ENCODE data around the gene OXSR1. TPM values are rescaled to one million over a fixed set of nuclear protein-coding genes. Genes with fewer than 3 reads are reported as not detected.
"Not testable (repeated sequence)": the region's sequence is repeated elsewhere in the genome, so short reads cannot be mapped to it uniquely, and the experiment has no call there.

The OXSR1 gene
- polyA plus RNA-seq, 1 donor = 35.6 TPM

GRCh38 chr3:38141952-38142273 lies 23.4 kb upstream of the OXSR1 start:
- DNase-seq (ENCODE audit: low read depth) = no peak

- DNase-seq (ENCODE audit: low read depth) = no peak
These were observed 22.4 kb upstream of the OXSR1 start for GRCh38 chr3:38142959-38143358.

GRCh38 chr3:38143511-38143910 lies 21.8 kb upstream of the OXSR1 start:
- no peak for DNase-seq (ENCODE audit: low read depth)

GRCh38 chr3:38146504-38146903 lies 18.8 kb upstream of the OXSR1 start:
- no peak for DNase-seq (ENCODE audit: low read depth)

GRCh38 chr3:38147421-38147820 lies 17.9 kb upstream of the OXSR1 start:
- no peak for DNase-seq (ENCODE audit: low read depth)

GRCh38 chr3:38148311-38148882 lies 16.9 kb upstream of the OXSR1 start:
- DNase-seq (ENCODE audit: low read depth) = no peak

GRCh38 chr3:38149708-38150107 lies 15.6 kb upstream of the OXSR1 start:
- no peak for DNase-seq (ENCODE audit: low read depth)

GRCh38 chr3:38150780-38151528 lies 14.4 kb upstream of the OXSR1 start:
- DNase-seq (ENCODE audit: low read depth) = no peak

GRCh38 chr3:38151667-38152265 lies 13.6 kb upstream of the OXSR1 start:
- no peak for DNase-seq (ENCODE audit: low read depth)

GRCh38 chr3:38152609-38153008 lies 12.7 kb upstream of the OXSR1 start:
- DNase-seq (ENCODE audit: low read depth) = no peak

- no peak for DNase-seq (ENCODE audit: low read depth)
These were observed 12.1 kb upstream of the OXSR1 start for GRCh38 chr3:38153221-38153620.

GRCh38 chr3:38154033-38154494 lies 11.3 kb upstream of the OXSR1 start:
- no peak for DNase-seq (ENCODE audit: low read depth)

- DNase-seq (ENCODE audit: low read depth) = no peak
These were observed 10.6 kb upstream of the OXSR1 start for GRCh38 chr3:38154625-38155255.

- DNase-seq (ENCODE audit: low read depth) = no peak
These were observed 9.5 kb upstream of the OXSR1 start for GRCh38 chr3:38155825-38156224.

- DNase-seq (ENCODE audit: low read depth) = no peak
These were observed 8.2 kb upstream of the OXSR1 start for GRCh38 chr3:38157117-38157516.

- DNase-seq (ENCODE audit: low read depth) = no peak
These were observed 7.7 kb upstream of the OXSR1 start for GRCh38 chr3:38157595-38157994.

GRCh38 chr3:38158472-38158871 lies 6.9 kb upstream of the OXSR1 start:
- no peak for DNase-seq (ENCODE audit: low read depth)

- not testable (repeated sequence) for DNase-seq (ENCODE audit: low read depth)
These were observed 4.6 kb upstream of the OXSR1 start for GRCh38 chr3:38160704-38161103.

GRCh38 chr3:38163117-38163840 lies 2.1 kb upstream of the OXSR1 start:
- DNase-seq (ENCODE audit: low read depth) = no peak

- DNase-seq (ENCODE audit: low read depth) = no peak
These were observed 1.3 kb upstream of the OXSR1 start for GRCh38 chr3:38163841-38164642.

- no peak for DNase-seq (ENCODE audit: low read depth)
These were observed 740 bp upstream of the OXSR1 start for GRCh38 chr3:38164643-38164951.
